ENCODE data around the gene TOP2B.

Gene TOP2B, protein sequence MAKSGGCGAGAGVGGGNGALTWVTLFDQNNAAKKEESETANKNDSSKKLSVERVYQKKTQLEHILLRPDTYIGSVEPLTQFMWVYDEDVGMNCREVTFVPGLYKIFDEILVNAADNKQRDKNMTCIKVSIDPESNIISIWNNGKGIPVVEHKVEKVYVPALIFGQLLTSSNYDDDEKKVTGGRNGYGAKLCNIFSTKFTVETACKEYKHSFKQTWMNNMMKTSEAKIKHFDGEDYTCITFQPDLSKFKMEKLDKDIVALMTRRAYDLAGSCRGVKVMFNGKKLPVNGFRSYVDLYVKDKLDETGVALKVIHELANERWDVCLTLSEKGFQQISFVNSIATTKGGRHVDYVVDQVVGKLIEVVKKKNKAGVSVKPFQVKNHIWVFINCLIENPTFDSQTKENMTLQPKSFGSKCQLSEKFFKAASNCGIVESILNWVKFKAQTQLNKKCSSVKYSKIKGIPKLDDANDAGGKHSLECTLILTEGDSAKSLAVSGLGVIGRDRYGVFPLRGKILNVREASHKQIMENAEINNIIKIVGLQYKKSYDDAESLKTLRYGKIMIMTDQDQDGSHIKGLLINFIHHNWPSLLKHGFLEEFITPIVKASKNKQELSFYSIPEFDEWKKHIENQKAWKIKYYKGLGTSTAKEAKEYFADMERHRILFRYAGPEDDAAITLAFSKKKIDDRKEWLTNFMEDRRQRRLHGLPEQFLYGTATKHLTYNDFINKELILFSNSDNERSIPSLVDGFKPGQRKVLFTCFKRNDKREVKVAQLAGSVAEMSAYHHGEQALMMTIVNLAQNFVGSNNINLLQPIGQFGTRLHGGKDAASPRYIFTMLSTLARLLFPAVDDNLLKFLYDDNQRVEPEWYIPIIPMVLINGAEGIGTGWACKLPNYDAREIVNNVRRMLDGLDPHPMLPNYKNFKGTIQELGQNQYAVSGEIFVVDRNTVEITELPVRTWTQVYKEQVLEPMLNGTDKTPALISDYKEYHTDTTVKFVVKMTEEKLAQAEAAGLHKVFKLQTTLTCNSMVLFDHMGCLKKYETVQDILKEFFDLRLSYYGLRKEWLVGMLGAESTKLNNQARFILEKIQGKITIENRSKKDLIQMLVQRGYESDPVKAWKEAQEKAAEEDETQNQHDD (N-terminal part only)

DNA sequence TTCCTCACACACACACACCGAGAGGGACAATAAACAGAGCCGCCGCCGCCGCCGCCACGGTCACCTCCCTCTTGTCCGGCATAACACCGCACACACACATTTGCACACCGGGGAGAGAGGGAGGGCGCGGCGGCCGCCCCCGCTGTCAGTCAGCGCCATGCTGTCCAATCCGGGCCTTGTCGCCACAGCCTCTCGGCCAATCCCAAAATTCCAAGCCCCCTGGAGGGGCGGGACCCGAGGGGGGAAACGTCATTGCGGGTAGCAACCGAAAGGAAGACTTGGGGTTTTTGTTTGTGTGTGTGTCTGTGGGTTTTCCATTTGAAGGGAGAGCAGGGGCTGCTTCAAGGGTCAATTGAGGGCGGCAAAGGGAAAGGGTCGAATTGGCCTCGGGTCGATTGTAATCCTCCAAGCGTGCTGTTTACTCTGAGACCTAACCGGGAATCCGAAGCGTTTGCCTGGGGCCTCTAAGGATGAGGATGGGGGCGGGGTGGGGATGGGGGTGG lies at the start of gene TOP2B:
TOP2B (minus strand) TSS at position 96 of the 503 bp plus-strand sequence. CDS start 610 bp downstream, outside the sequence.
- in situ Hi-C loops (cut with HindIII; ENCODE audit: low sequenced_read_pairs): no loop called here

DNA sequence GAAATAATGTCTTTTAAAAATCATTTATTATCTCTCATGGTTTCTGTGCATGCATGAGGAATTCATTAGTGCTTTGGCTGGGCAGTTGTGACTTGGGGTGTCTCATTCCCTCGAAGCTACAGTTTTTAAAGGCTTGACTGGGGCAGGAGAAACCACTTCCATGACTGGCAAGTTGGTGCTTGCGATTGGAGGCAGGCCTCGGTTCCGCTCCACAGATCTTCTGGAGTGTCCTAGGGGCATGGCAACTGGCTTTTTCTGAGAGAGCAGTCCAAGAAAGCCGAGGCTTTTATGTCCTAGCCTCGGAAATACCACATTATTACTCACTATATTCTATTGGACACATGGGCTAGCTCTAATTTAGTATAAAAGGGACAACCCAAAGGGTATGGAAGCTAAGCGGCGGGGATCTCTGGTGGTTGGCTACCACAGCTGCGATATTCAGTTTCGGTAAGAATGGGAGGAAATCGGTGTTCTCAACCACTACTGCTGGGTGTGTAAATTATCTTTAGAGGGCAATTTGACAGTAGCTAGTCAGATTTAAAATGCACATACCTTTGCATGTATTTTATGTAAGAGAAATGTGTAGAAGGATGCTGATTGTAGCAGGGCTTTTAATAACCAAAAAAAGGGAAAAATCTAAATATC lies 48.8 kb upstream of the TOP2B start:
- in situ Hi-C loops (cut with HindIII; ENCODE audit: low sequenced_read_pairs): no loop called here

DNA sequence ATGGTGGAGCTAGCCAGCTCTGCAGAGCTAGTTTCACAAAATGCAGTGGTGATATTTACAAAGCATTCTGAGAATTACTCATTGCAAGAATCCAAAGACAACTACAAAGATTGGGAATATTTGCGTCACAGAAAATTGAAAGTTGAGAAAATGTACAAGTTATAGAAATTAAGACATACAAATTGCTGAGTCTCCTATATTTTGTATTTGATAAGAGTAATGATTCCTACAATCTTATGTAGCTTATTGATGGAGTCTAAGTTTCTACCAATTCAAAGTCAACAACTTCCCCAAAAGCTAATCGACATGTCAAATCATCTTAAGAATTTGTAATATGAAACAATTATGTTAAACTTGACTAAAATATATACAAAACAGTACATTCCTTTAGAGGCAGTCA lies 46.4 kb upstream of the TOP2B start:
- in situ Hi-C loops (cut with HindIII; ENCODE audit: low sequenced_read_pairs): no loop called here

DNA sequence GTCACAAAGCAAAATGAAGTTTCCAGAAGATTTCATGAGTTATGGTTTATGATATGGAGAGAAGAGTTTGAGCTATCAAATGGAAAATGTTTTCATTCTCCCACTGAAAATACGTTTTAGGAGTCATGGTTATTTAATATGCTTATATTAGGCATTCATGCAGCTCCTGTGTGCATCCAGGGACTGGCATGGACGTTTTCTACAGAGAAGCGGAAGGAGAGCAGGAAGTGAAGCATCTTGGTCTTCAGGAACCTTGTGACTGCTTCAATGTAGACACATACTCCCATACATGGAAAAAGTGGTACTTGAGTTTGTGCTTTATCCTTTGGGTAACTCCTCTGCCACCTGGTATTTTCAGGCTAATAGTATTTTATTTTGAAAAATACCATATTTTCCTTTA lies 43.3 kb upstream of the TOP2B start:
- in situ Hi-C loops (cut with HindIII; ENCODE audit: low sequenced_read_pairs): no loop called here

DNA sequence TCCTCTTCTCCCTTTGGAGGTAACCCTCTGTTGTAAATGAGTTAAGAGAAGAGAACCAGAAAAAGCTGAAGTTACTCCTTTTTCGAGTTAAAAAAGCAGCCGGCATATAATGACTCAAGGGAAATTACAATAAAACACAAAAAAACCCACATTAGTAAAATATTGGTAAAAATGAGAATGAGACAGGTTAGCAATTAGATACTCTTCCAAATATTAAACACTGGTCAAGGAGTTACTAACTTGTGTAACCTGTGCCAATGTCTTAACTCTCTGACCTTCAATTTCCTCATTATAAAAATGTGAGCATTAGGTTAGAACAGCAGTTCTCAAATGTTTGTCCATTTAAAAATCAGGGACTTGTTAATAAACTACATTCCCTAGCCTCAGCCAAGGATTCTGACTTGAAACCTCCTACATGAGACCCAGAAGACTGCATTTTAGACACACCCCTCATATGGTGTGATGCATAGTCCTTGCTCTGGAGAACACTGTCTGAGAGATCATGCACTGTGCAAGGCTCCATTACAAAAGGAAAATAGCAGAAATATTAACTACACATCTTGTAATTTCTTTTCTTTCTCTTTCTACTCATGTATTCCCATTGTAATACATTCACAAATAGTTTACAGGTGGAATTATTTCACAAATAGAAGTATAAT lies 42.7 kb upstream of the TOP2B start:
- in situ Hi-C loops (cut with HindIII; ENCODE audit: low sequenced_read_pairs): no loop called here

DNA sequence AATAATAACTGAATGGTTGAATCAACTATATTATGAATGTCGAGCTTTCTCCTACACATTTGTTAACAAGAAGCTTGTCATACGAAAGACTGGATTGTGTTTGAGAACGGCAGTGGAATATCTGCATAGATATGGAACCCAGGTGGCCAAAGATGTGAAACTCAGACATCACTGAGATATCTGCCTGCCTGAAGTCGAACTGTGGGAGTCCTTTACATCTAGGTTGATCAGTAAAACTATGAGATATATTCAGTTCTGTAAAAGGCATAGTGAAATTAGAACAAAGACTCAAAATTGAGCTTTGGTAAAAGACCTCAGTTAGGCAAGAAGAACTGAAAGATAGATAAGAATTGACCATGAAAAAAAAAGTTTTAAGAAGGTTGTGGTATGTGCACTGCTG lies 41.5 kb upstream of the TOP2B start:
- in situ Hi-C loops (cut with HindIII; ENCODE audit: low sequenced_read_pairs): no loop called here

DNA sequence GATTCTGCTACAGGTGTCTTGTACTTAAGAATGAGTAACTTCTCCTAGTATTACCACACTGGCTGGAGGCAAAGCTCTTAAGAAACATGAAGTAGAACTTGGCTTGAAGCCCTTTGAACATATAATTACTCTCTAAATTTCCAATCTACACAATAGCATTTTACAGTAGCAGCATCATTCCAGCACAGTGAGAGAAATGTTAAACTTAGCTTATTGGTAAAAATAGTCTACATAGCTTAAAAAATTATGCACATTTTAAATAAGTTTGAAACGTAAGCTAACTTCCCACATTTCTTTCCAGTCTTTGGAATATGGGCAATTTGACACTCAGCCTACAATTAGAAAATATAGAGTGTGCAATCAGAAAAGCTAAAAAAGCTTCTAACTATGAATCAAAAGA lies 32.8 kb upstream of the TOP2B start:
- in situ Hi-C loops (cut with HindIII; ENCODE audit: low sequenced_read_pairs): no loop called here

DNA sequence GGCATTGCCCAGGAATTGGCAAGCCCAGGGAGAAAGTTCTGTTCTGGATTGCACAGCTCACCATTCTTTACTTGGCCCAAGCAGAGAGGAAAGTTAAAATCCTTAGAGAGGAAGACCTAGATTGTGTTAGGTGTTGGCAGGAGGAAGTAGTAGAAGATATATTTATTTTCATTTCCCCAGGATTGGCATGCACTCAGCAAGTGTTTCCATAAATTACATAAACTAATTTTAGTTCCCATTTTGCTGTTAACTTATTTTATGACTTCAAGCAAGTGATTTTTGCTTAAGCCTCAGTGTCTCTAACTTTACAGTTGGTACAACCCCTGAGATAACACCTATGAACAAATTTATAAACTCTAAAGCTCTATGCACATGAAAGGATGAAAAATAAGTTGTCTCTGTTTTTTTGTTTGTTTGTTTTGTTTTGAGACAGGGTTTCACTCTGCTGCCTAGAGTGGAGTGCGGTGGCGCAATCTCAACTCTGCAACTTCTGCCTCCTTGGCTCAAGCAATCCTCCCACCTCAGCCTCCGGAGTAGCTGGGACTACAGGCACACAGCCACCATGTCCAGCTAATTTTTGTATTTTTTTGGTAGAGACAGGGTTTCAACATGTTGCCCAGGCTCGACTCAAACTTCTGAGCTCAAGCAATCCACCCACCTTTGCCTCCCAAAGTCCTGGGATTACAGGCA lies 31.2 kb upstream of the TOP2B start:
- in situ Hi-C loops (cut with HindIII; ENCODE audit: low sequenced_read_pairs): no loop called here

DNA sequence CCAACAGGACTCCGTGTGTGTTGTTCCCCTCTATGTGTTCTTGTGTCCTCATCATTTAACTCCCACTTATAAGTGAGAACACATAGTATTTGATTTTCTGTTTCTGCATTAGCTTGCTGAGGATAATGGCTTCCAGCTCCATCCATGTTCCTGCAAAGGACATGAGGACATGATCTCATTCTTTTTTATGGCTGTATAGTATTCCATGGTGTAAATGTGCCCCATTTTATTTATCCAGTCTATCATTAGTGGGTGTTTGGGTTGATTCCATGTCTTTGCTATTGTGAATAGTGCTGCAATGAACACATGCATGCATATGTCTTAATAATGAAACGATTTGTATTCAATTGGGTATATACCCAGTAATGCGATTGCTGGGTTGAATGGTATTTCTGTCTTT lies 28.5 kb upstream of the TOP2B start:
- in situ Hi-C loops (cut with HindIII; ENCODE audit: low sequenced_read_pairs): no loop called here

DNA sequence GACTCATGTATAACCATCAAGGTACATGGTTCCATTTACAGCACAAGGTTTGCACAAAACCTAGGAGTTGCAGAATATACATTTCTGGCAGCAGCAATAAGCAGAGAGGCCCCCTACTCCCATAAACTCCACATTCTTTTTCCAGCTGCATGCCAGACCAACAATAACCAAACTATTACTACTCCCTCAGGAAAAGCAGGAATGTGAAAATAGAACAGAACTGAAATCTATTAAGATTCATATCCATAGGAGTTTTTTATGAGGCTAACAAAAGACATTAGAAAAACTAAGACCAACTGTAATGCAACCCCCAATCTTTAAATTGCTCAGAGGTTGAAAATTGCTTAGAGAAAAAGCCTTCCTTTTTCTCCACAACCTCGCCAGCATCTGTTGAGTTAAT lies 27.6 kb upstream of the TOP2B start:
- in situ Hi-C loops (cut with HindIII; ENCODE audit: low sequenced_read_pairs): no loop called here

DNA sequence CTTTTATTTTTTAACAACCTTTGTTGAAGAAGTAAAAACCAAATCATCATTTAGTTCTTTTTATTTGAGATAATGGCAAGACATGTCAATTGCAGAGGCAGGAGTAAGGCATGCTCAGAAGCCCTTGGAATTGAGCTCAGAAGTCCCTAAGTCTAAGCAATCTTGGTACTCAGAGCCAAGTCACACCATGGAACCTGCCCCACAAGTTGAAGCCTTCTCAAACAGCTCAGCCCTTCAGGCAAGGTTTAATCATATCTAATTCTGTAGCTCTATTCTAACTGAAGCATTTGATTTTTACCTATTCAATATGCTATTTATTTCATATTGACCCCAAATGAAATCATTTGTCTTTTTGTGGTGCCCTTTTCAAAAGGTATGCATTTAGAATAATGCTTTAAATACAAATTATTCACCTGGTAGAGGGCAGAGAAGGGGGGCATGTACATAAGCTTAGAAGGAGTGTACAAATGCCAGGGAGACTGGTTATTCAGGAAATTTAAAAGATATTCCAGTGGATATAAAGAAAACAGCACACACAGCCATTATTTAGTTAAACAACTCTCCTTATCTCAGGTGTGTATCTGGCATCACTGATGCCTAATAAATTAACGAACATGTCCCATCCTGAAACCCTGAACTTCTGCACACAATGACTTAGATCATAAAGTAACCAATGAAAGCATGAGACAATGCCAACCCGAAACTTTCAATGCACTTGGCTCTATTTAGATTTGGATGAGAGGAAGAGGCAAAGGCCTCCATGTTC lies 26.2 kb upstream of the TOP2B start:
- in situ Hi-C loops (cut with HindIII; ENCODE audit: low sequenced_read_pairs): no loop called here

DNA sequence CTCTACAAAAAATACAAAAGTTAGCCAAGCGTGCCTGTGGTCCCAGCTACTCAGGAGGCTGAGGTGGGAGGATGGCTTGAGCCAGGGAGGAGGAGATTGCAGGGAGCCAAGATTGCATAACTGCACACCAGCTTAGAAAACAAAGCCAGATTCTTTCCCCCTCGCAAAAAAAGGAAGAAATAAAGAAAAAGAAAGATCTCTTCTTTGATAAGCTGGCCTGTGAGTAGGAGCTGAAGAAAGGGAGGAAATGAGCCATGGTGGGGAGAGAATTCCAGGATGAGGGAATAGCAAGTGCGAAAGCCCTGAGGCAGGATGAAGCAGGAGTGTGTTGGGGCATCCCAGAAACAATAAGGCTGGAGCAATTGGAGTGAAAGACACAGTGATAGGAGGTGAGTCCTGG lies 24.5 kb upstream of the TOP2B start:
- in situ Hi-C loops (cut with HindIII; ENCODE audit: low sequenced_read_pairs): no loop called here

DNA sequence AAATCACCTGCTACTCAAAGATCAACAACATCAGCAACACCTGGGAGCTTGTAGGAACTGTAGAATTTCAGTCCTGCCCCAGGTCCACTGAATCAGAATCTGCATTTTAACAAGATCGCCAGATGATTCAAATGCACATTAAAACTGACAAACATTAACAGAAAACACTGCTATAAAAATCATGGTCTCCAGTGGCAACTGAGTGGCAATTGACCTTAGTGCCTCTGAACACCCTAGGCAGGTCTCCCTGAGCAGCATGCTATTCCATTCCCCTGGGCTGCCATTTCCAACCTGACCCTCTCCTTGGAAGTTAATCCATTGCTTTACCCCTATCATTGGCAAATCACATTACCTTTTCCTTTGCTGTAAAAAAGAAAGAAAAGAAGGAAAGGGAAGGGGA lies 23.0 kb upstream of the TOP2B start:
- in situ Hi-C loops (cut with HindIII; ENCODE audit: low sequenced_read_pairs): no loop called here

DNA sequence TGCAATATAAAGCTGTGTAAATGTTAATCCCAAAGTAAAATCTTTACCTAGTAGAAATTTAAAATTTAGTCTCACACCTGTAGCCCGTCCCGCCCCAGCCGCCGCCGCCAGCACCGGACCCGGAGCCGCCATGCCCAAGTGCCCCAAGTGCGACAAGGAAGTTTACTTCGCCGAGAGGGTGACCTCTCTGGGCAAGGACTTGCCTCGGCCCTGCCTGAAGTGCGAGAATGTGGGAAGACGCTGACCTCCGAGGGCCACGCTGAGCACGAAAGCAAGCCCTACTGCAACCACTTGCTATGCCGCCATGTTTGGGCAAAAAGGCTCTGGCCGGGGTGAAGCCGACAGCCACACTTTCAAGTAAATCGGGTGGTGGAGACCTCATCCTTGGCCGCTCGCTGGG lies 22.1 kb upstream of the TOP2B start:
- in situ Hi-C loops (cut with HindIII; ENCODE audit: low sequenced_read_pairs): no loop called here

DNA sequence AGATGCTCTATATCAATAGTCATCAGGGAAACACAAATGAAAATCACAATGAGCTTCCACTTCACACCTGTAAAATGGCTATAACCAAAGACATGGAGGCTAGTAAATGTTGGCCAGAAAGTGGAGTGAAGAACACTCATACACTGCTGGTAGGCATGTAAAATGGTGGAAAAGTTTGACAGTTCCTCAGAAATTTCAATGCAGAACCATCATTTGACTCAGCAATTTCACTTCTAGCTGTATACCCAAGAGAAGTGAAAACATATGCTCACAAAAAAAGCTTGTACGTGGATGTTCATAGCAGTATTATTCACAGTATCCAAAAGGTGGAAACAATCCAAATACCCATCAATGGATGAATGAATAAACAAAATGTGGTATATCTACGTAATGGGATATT lies 19.2 kb upstream of the TOP2B start:
- in situ Hi-C loops (cut with HindIII; ENCODE audit: low sequenced_read_pairs): no loop called here

DNA sequence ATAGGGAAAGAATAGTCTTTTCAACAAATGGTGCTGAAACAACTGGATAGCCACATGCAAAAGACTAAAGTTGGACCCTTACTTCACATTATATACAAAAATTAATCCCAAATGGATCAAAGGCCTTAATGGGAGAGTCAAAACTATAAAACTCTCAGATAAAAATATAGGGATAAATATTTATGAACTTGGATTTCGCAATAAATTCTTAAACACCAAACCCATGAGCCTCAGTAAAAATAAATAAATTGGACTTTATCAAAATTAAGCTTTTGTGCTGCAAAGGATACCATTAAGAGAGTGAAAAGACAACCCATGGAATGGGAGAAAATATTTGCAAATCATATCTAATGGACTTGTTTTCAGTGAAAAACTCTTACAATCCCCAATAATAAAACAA lies 18.7 kb upstream of the TOP2B start:
- in situ Hi-C loops (cut with HindIII; ENCODE audit: low sequenced_read_pairs): no loop called here

DNA sequence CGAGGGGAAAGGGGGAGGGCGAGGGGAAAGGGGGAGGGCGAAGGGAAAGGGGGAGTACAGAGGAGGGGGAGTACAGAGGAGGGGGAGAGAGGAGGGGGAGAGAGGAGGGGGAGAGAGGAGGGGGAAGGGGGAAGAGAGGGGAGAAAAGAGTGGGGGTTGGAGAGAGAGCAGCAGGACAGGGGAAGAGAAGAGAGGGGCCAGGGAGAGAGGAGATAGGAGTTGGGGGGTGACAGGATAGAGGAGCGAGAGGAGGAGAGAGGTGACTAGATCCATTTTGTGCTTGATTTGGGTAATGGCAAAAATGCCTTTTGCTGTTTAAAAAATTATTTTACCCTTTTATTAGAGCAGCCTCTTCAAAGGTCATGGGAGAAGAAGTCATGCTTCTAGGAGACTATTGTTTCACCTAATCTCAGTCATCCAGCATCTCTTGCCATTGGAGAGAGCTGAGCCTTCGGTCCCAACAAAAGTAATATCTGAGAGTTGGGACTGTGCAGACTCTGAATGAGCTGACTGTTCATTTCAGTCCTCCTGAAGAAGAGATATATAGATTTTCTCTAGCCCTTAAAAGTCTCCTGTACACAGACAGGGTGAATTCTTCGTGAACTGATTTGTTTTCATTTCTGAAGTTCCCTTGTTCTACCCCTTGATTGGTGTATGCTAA lies 15.1 kb upstream of the TOP2B start:
- in situ Hi-C loops (cut with HindIII; ENCODE audit: low sequenced_read_pairs): no loop called here

DNA sequence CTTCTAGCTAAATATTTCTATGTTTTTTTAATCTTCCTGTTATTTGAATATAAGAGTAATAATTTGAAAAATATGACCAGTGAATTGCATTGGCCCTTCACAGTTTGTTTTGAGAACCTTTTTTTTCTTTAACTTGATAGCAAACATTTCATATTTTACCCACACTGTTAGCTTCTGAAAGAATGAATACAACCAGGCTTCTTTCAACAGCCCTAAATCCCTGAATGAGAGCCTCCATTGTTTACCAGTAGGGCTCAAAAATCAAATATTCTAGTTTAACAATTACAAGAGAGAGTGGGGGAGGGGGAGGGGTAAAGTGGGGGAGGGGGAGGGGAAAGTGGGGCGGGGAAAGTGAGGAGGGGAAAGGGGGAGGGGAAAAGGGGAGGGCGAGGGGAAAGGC lies 14.5 kb upstream of the TOP2B start:
- in situ Hi-C loops (cut with HindIII; ENCODE audit: low sequenced_read_pairs): no loop called here

DNA sequence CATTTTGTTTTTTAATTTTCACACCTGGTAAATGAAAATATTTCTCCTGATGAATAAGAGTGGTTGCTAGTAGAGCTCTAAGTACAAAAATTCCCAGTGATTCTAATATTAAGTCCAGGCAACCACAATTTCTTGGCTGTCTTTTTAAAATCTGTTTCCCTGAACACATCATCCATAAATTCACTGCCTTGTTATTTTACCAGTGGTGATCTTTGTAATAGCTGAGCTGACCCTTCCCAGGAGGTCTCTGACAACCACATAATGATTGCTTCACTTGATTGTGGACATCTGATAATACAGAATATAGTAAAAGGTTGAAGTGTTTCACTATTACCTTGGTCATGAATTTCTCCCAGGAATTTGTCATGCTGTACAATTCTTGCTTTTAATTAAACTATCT lies 13.9 kb upstream of the TOP2B start:
- in situ Hi-C loops (cut with HindIII; ENCODE audit: low sequenced_read_pairs): no loop called here

Data from DLD1 (cell line).